HepG2 (cell line): ENCODE data around the gene TBC1D20. TPM values are rescaled to one million over a fixed set of nuclear protein-coding genes. Genes with fewer than 3 reads are reported as not detected.
"Not testable (repeated sequence)": the region's sequence is repeated elsewhere in the genome, so short reads cannot be mapped to it uniquely, and the experiment has no call there.

Source experiments
- ATAC-seq: fragments of 200-7000 bp; cut with Tn5 transposase; 3 replicates; pipeline ENCODE4 v1.9.1; 2020; ENCODE audit warnings: mild to moderate bottlenecking, moderate library complexity
- BruUV-seq: library from RNA; stranded (reverse); fragments of 400-500 nt; replicated peaks from 2 replicates; lab custom pipeline; 2021; lab: Mats Ljungman, UMichigan
- CTCF ChIA-PET: fragments of 300-600 bp; formaldehyde crosslinking; extraction: SDS; loops from one replicate; lab custom pipeline; 2021; ENCODE audit warnings: low total read pairs, inconsistent platforms, low intra/inter-chr PET ratio; lab: Yijun Ruan, JAX
- POLR2A ChIA-PET: fragments of 350-600 bp; sonication (Branson Sonifier 250); formaldehyde crosslinking; loops from one replicate; lab custom pipeline; 2020; ENCODE audit warnings: antibody characterized with exemption, inconsistent platforms; lab: Yijun Ruan, JAX
- DNase-seq: peaks from one replicate; pipeline ENCODE4 v3.0.0-alpha.2; 2015; ENCODE audit warnings: low spot score
- FAIRE-seq: peaks from 3 replicates; lab custom pipeline; 2011; peaks lifted over from hg19 to GRCh38; lab: Jason Lieb, UNC
- H2AFZ ChIP-seq: one replicate; pipeline ENCODE4 v1.6.1; 2011; ENCODE audit warnings: low read length, inconsistent platforms
- H3K27ac ChIP-seq: fragments of 300-600 bp; 3 replicates; pipeline ENCODE4 v1.8.0; 2011; ENCODE audit warnings: mixed run types, mild to moderate bottlenecking, mixed read lengths, low read length, inconsistent platforms; ENCODE audit not compliant: insufficient read depth; ENCODE audit errors: extremely low read length
- H3K27me3 ChIP-seq, 2 experiments: fragments of 200-600 bp in 1 of 2; 2 replicates in 1 of 2; 3 replicates in 1 of 2; pipeline versions ENCODE4 v1.6.0 to v1.8.0; 2011; ENCODE audit warnings: low read length in 2 of 2, mild to moderate bottlenecking in 2 of 2, moderate library complexity in 2 of 2, inconsistent platforms in 1 of 2; ENCODE audit not compliant: insufficient read depth in 2 of 2, control insufficient read depth in 1 of 2
- H3K36me3 ChIP-seq, 2 experiments: fragments of 200-600 bp in 1 of 2; replicated peaks in 1 of 2; 2 replicates in 1 of 2; 3 replicates in 1 of 2; pipeline versions ENCODE4 v1.5.1 to v1.8.0; 2011; ENCODE audit warnings: low read length in 2 of 2, inconsistent platforms in 1 of 2; ENCODE audit not compliant: insufficient read depth in 2 of 2, control insufficient read depth in 1 of 2
- H3K4me1 ChIP-seq: 2 replicates; pipeline ENCODE4 v1.5.1; 2012; ENCODE audit warnings: low read length, inconsistent platforms; ENCODE audit not compliant: insufficient read depth
- H3K4me2 ChIP-seq: 2 replicates; pipeline ENCODE4 v1.6.0; 2011; ENCODE audit warnings: low read depth, low read length, inconsistent platforms
- H3K4me3 ChIP-seq, 3 experiments: fragments of 200-600 bp in 1 of 3; sonication (generic), shearing (Covaris generic) in 1 of 3; replicated peaks in 1 of 3; 2 replicates each; pipeline ENCODE4 v1.5.1; 2011 to 2016; ENCODE audit warnings: low read length in 3 of 3, inconsistent platforms in 2 of 3, low read depth in 2 of 3, mild to moderate bottlenecking in 2 of 3, control low read depth in 1 of 3, mixed read lengths in 1 of 3; ENCODE audit not compliant: insufficient read depth in 1 of 3
- H3K79me2 ChIP-seq: one replicate; pipeline ENCODE4 v1.6.1; 2011; ENCODE audit warnings: low read length, inconsistent platforms; ENCODE audit not compliant: insufficient read depth
- H3K9ac ChIP-seq: 2 replicates; pipeline ENCODE4 v1.6.0; 2011; ENCODE audit warnings: mild to moderate bottlenecking, low read depth, low read length, inconsistent platforms; ENCODE audit not compliant: insufficient read depth
- H3K9me3 ChIP-seq: 2 replicates; pipeline ENCODE4 v1.5.1; 2012; ENCODE audit warnings: mild to moderate bottlenecking, low read length
- H4K20me1 ChIP-seq: 2 replicates; pipeline ENCODE4 v1.6.0; 2011; ENCODE audit warnings: inconsistent platforms, mild to moderate bottlenecking, low read length, moderate library complexity; ENCODE audit not compliant: insufficient read depth
- ARNT ChIP-seq: fragments of 450-650 bp; IDR thresholded peaks from 2 replicates; pipeline ENCODE4 v1.6.1; 2017
- KDM5B ChIP-seq: sonication (generic); formaldehyde crosslinking; IDR thresholded peaks from 2 replicates; pipeline ENCODE4 v1.4.0; 2020; ENCODE audit warnings: missing genetic modification reagents, mild to moderate bottlenecking, borderline replicate concordance
- NR2C2 ChIP-seq: sonication (generic); formaldehyde crosslinking; IDR thresholded peaks from 2 replicates; pipeline ENCODE4 v1.4.0; 2020; ENCODE audit warnings: missing genetic modification reagents, mild to moderate bottlenecking, moderate library complexity, borderline replicate concordance
- POLR2A ChIP-seq, 2 experiments: IDR thresholded peaks; 2 replicates each; pipeline ENCODE4 v1.6.1; 2011; ENCODE audit warnings: low read depth in 2 of 2, low read length in 2 of 2, mild to moderate bottlenecking in 1 of 2, moderate library complexity in 1 of 2; ENCODE audit not compliant: insufficient read depth in 1 of 2
- POLR2AphosphoS5 ChIP-seq: IDR thresholded peaks from 2 replicates; pipeline ENCODE4 v1.6.1; 2012; ENCODE audit warnings: low read depth, low read length
- SALL1 ChIP-seq: sonication (generic); formaldehyde crosslinking; IDR thresholded peaks from 2 replicates; pipeline ENCODE4 v1.8.0; 2022; ENCODE audit warnings: mild to moderate bottlenecking, missing genetic modification reagents
- SSRP1 ChIP-seq: IDR thresholded peaks from 2 replicates; pipeline ENCODE4 v1.6.1; 2016; ENCODE audit warnings: control low read depth
- ZC3H4 ChIP-seq: sonication (generic); formaldehyde crosslinking; IDR thresholded peaks from 2 replicates; pipeline ENCODE4 v1.4.0; 2020; ENCODE audit warnings: missing genetic modification reagents, borderline replicate concordance
- ZMYM2 ChIP-seq: sonication (generic); formaldehyde crosslinking; IDR thresholded peaks from 2 replicates; pipeline ENCODE4 v1.8.0; 2022; ENCODE audit warnings: mild to moderate bottlenecking, missing genetic modification reagents
- ZMYM3 ChIP-seq: sonication (generic); formaldehyde crosslinking; IDR thresholded peaks from 2 replicates; pipeline ENCODE4 v1.5.1; 2020; ENCODE audit warnings: mild to moderate bottlenecking, missing genetic modification reagents
- ZNF121 ChIP-seq: sonication (generic); formaldehyde crosslinking; IDR thresholded peaks from 2 replicates; pipeline ENCODE4 v1.5.0; 2020; ENCODE audit warnings: mild to moderate bottlenecking, missing genetic modification reagents
- ZNF281 ChIP-seq: sonication (generic); formaldehyde crosslinking; IDR thresholded peaks from 2 replicates; pipeline ENCODE4 v1.4.0; 2020; ENCODE audit warnings: missing genetic modification reagents, borderline replicate concordance
- ZNF34 ChIP-seq: sonication (generic); formaldehyde crosslinking; IDR thresholded peaks from 2 replicates; pipeline ENCODE4 v1.4.0; 2020; ENCODE audit warnings: mild to moderate bottlenecking, missing genetic modification reagents, borderline replicate concordance
- ZNF430 ChIP-seq: sonication (generic); formaldehyde crosslinking; IDR thresholded peaks from 2 replicates; pipeline ENCODE4 v1.9.0; 2021; ENCODE audit warnings: mild to moderate bottlenecking, missing genetic modification reagents
- ZNF567 ChIP-seq: sonication (generic); formaldehyde crosslinking; IDR thresholded peaks from 2 replicates; pipeline ENCODE4 v1.8.1; 2023; ENCODE audit warnings: mild to moderate bottlenecking, missing genetic modification reagents, borderline replicate concordance
- ZNF781 ChIP-seq: sonication (generic); formaldehyde crosslinking; IDR thresholded peaks from 2 replicates; pipeline ENCODE4 v1.5.1; 2020; ENCODE audit warnings: borderline replicate concordance, mild to moderate bottlenecking, missing genetic modification reagents; ENCODE audit errors: not compliant biosample characterization
- WGBS: methylation state at CpG from one replicate; pipeline ENCODE4 v1.1.6; 2017; ENCODE audit warnings: low lambda C conversion rate; 5-methylcytosine and 5-hydroxymethylcytosine counted together
- in situ Hi-C: cut with HindIII; loops from 2 replicates; pipeline ENCODE4 v1.10.0; 2017; ENCODE audit warnings: low pct_unique_long_range_greater_than_20kb; ENCODE audit not compliant: extremely low pct_ligation_motif_present
- intact Hi-C: fragments of 100-400 bp; cut with micrococcal nuclease; formaldehyde crosslinking; loops from one replicate; pipeline ENCODE4 v1.10.0; 2022; ENCODE audit not compliant: unreplicated experiment
- polyA plus RNA-seq, 8 experiments: library from polyadenylated mRNA; depleted of rRNA in 3 of 8; stranded (reverse) in 7 of 8; unstranded in 1 of 8; fragments of >200 nt; fragmentation: Illumina TruSeq in 4 of 8; extraction: Trizol in 4 of 8; gene quantifications; 2 replicates each; pipeline versions ENCODE4 v1.2.1 to v1.2.3, GENCODE V29; 2011 to 2016; ENCODE audit warnings: low read depth in 4 of 8, missing spikeins in 1 of 8, mixed read lengths in 1 of 8; ENCODE audit not compliant: insufficient read depth in 1 of 8
- total RNA-seq, 5 experiments: library from RNA; depleted of rRNA; stranded (reverse); fragments of >200 nt; fragmentation: Illumina TruSeq; extraction: Trizol; gene quantifications; 2 replicates each; pipeline ENCODE4 v1.2.3, GENCODE V29; 2016; ENCODE audit warnings: low read depth in 1 of 5
- TF ChIP-seq, protein P1 (sequence below): sonication (generic); formaldehyde crosslinking; IDR thresholded peaks from 2 replicates; pipeline ENCODE4 v1.5.1; 2020; ENCODE audit warnings: mild to moderate bottlenecking, missing genetic modification reagents, moderate library complexity
- TF ChIP-seq, protein P2 (sequence below): sonication (generic); formaldehyde crosslinking; IDR thresholded peaks from 2 replicates; pipeline ENCODE4 v1.5.0; 2020; ENCODE audit warnings: mild to moderate bottlenecking, missing genetic modification reagents

Gene TBC1D20
- total and polyA plus RNA-seq, 2 of the 13 experiments (the other 11 are each of a cell fraction or from before 2014, with no cell fraction given): 36.6 to 47.1 TPM

DNA sequence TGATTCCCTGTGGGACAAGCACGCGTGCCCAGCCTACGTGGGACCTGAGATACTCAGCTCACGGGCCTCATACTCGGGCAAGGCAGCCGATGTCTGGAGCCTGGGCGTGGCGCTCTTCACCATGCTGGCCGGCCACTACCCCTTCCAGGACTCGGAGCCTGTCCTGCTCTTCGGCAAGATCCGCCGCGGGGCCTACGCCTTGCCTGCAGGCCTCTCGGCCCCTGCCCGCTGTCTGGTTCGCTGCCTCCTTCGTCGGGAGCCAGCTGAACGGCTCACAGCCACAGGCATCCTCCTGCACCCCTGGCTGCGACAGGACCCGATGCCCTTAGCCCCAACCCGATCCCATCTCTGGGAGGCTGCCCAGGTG lies 66.1 kb downstream of the TBC1D20 start (continued):
- TF ChIP-seq ZNF567: no peak
- peak in 1 of 2 experiments; percentile 52; a peak in 1 of 4 replicates for TF ChIP-seq POLR2A (IDR thresholded peaks at IDR 0.05; ENCODE audit: insufficient read depth in 1 of 2, low read depth in 2 of 2, low read length in 2 of 2)
- TF ChIP-seq ZMYM2: no peak
- no peak for TF ChIP-seq ZC3H4 (CRISPR knock-in tag)
- no peak for TF ChIP-seq ARNT
- TF ChIP-seq, protein P1, sequence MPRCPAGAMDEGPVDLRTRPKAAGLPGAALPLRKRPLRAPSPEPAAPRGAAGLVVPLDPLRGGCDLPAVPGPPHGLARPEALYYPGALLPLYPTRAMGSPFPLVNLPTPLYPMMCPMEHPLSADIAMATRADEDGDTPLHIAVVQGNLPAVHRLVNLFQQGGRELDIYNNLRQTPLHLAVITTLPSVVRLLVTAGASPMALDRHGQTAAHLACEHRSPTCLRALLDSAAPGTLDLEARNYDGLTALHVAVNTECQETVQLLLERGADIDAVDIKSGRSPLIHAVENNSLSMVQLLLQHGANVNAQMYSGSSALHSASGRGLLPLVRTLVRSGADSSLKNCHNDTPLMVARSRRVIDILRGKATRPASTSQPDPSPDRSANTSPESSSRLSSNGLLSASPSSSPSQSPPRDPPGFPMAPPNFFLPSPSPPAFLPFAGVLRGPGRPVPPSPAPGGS (CRISPR knock-in tag): no peak
- TF ChIP-seq, all 625 proteins: peak for 51

DNA sequence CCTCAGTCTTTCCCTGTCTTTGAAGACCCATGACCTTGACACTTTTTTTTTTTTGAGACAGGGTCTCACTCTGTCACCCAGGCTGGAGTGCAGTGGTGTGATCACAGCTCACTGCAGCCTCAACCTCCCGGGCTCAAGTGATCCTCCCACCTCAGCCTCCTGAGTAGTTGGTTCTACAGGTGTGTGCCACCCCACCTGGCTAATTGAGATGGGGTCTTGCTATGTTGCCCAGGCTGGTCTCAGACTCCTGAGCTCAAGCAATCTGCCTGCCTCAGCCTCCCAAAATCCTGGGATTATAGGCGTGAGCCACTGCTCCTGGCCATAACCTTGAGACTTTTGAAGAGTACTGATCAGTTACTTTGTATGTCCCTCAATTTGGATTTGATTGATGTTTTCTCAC lies 69.0 kb downstream of the TBC1D20 start:
- WGBS: 100% methylated on average over 2 of the region's 2 CpGs
- H4K20me1 ChIP-seq, BruUV-seq, H3K27me3 ChIP-seq, CTCF ChIA-PET, H3K9me3 ChIP-seq, in situ Hi-C loops, H3K9ac ChIP-seq, H3K27ac ChIP-seq, DNase-seq, intact Hi-C loops, H2AFZ ChIP-seq, FAIRE-seq, H3K4me3 ChIP-seq, ATAC-seq, H3K4me2 ChIP-seq: not testable (repeated sequence)
- Histone ChIP-seq H3K4me1 (peaks cover 76% of the 10 kb centered on the region), H3K79me2 (peaks cover 22% of the 10 kb centered on the region), H3K36me3 (peaks cover 62 to 92% of the 10 kb centered on the region in 2 experiments)
- POLR2A ChIA-PET: interaction anchor here (1.2 to 29.0 kb wide), 4 partner anchors 5 to 38 kb away, joined by 3 to 1587 read pairs (median 909); partner anchors contain the start of genes RBCK1 and TRIB3
- TF ChIP-seq ZNF781 (CRISPR knock-in tag) (peak; percentile 29), POLR2AphosphoS5 (0 out of 2 replicates have a peak, but pooled peaks have one; percentile 23), KDM5B (CRISPR knock-in tag) (0 out of 2 replicates have a peak, but pooled peaks have one; percentile 28), ZMYM3 (CRISPR knock-in tag) (peak; percentile 72), NR2C2 (CRISPR knock-in tag) (0 out of 2 replicates have a peak, but pooled peaks have one; percentile 31), ZNF281 (CRISPR knock-in tag) (peak; percentile 15; the same call in 1 of the 2 replicates), ZNF430 (0 out of 2 replicates have a peak, but pooled peaks have one; percentile 29), ZNF121 (peak; percentile 99), SALL1 (CRISPR knock-in tag) (peak; percentile 33; the same call in 1 of the 2 replicates), ZNF34 (CRISPR knock-in tag) (0 out of 2 replicates have a peak, but pooled peaks have one; percentile 27), SSRP1 (CRISPR knock-in tag) (peak; percentile 33; the same call in 1 of the 2 replicates), POLR2A (IDR thresholded peaks at IDR 0.05; ENCODE audit: insufficient read depth in 1 of 2, low read depth in 2 of 2, low read length in 2 of 2) (peak in 1 of 2 experiments; percentile 27; a peak in 1 of 4 replicates)
- TF ChIP-seq, protein P2, sequence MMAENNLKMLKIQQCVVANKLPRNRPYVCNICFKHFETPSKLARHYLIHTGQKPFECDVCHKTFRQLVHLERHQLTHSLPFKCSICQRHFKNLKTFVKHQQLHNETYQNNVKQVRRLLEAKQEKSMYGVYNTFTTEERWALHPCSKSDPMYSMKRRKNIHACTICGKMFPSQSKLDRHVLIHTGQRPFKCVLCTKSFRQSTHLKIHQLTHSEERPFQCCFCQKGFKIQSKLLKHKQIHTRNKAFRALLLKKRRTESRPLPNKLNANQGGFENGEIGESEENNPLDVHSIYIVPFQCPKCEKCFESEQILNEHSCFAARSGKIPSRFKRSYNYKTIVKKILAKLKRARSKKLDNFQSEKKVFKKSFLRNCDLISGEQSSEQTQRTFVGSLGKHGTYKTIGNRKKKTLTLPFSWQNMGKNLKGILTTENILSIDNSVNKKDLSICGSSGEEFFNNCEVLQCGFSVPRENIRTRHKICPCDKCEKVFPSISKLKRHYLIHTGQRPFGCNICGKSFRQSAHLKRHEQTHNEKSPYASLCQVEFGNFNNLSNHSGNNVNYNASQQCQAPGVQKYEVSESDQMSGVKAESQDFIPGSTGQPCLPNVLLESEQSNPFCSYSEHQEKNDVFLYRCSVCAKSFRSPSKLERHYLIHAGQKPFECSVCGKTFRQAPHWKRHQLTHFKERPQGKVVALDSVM (CRISPR knock-in tag): peak; percentile 85
